Mesothelial cell of epicardium (in vitro differentiated cells): ENCODE results near the gene AMZ1. TPM values are rescaled to one million over a fixed set of nuclear protein-coding genes. Genes with fewer than 3 reads are reported as not detected.
A peak's percentile ranks its signal among the peaks of the same experiment; 100 is the strongest.

ENCODE experiments used
- DNase-seq, 2 experiments: peaks; one replicate each; pipeline ENCODE4 v3.0.0; 2021; ENCODE audit warnings: low spot score in 2 of 2; ENCODE audit not compliant: unreplicated experiment in 2 of 2
- H3K27ac Mint-ChIP-seq: 2 replicates; pipeline ENCODE4 v1.8.0; 2021; ENCODE audit warnings: mixed read lengths
- H3K27me3 Mint-ChIP-seq: 2 replicates; pipeline ENCODE4 v1.8.0; 2021; ENCODE audit warnings: low read depth, mixed read lengths
- H3K36me3 Mint-ChIP-seq: 2 replicates; pipeline ENCODE4 v1.8.0; 2021; ENCODE audit warnings: mixed read lengths
- H3K4me1 Mint-ChIP-seq: 2 replicates; pipeline ENCODE4 v1.8.0; 2021; ENCODE audit warnings: mixed read lengths
- H3K4me3 Mint-ChIP-seq: 2 replicates; pipeline ENCODE4 v1.8.0; 2021; ENCODE audit warnings: mild to moderate bottlenecking, moderate library complexity, mixed read lengths
- H3K9me3 Mint-ChIP-seq: 2 replicates; pipeline ENCODE4 v1.8.0; 2021; ENCODE audit warnings: mixed read lengths
- CTCF ChIP-seq: fragments of 200-600 bp; sonication (generic); IDR thresholded peaks from one replicate; pipeline ENCODE4 v1.5.0; 2021; ENCODE audit warnings: antibody characterized with exemption; ENCODE audit not compliant: unreplicated experiment
- total RNA-seq: library from RNA; stranded (reverse); gene quantifications from 3 replicates; pipeline ENCODE4 v1.2.1, GENCODE V29; 2021

The AMZ1 gene
- total RNA-seq, 1 donor from 2014 or later = 0.13 TPM

GRCh38 chr7:2644562-2645273 lies 43.3 kb upstream of the AMZ1 start:
- no peak for TF ChIP-seq CTCF
- Mint-ChIP-seq H3K9me3 (no peaks in the 10 kb centered on the region), H3K27me3 (no peaks in the 10 kb centered on the region), H3K4me1 (peaks cover 30% of the 10 kb centered on the region), H3K36me3 (peaks cover 2% of the 10 kb centered on the region), H3K27ac (peak overlapping the region; percentile 77), H3K4me3 (no peak overlapping the region)
- no peak for DNase-seq

- Mint-ChIP-seq H3K27me3 (no peaks in the 10 kb centered on the region), H3K9me3 (no peaks in the 10 kb centered on the region), H3K27ac (peak overlapping the region; percentile 77), H3K4me1 (peaks cover 27% of the 10 kb centered on the region), H3K4me3 (no peak overlapping the region), H3K36me3 (peaks cover 3% of the 10 kb centered on the region)
- no peak for TF ChIP-seq CTCF
- DNase-seq = no peak
These were observed 42.6 kb upstream of the AMZ1 start for GRCh38 chr7:2645274-2645868.

- no peaks in the 10 kb centered on the region for H3K9me3 Mint-ChIP-seq
- H3K27me3 Mint-ChIP-seq = no peaks in the 10 kb centered on the region
- DNase-seq = no peak
- peaks cover 8% of the 10 kb centered on the region for H3K36me3 Mint-ChIP-seq
- peaks cover 19% of the 10 kb centered on the region for H3K4me1 Mint-ChIP-seq
- H3K4me3 Mint-ChIP-seq = no peak overlapping the region
- TF ChIP-seq CTCF = no peak
- H3K27ac Mint-ChIP-seq = no peak overlapping the region
These were observed 41.7 kb upstream of the AMZ1 start for GRCh38 chr7:2646336-2646679.

- peaks cover 13% of the 10 kb centered on the region for H3K4me1 Mint-ChIP-seq
- H3K4me3 Mint-ChIP-seq = no peak overlapping the region
- H3K9me3 Mint-ChIP-seq = no peaks in the 10 kb centered on the region
- no peaks in the 10 kb centered on the region for H3K27me3 Mint-ChIP-seq
- TF ChIP-seq CTCF = no peak
- no peak for DNase-seq
- H3K36me3 Mint-ChIP-seq = peaks cover 8% of the 10 kb centered on the region
- H3K27ac Mint-ChIP-seq = no peak overlapping the region
These were observed 41.1 kb upstream of the AMZ1 start for GRCh38 chr7:2646680-2647571.

GRCh38 chr7:2647594-2648172 lies 40.3 kb upstream of the AMZ1 start:
- no peak overlapping the region for H3K4me3 Mint-ChIP-seq
- DNase-seq = no peak
- H3K4me1 Mint-ChIP-seq = peaks cover 13% of the 10 kb centered on the region
- no peaks in the 10 kb centered on the region for H3K9me3 Mint-ChIP-seq
- H3K27ac Mint-ChIP-seq = no peak overlapping the region
- H3K36me3 Mint-ChIP-seq = peaks cover 8% of the 10 kb centered on the region
- H3K27me3 Mint-ChIP-seq = no peaks in the 10 kb centered on the region
- no peak for TF ChIP-seq CTCF
